Measurements from ENCODE around the gene CALHM5. TPM values are rescaled to one million over a fixed set of nuclear protein-coding genes. Genes with fewer than 3 reads are reported as not detected.

Gene CALHM5
- total and polyA plus RNA-seq, 9 of the 15 experiments (the other 6 are each of a cell fraction or from before 2014, with no cell fraction given) = under 0.01 to 0.05 (median 0.02) TPM; not detected in 2

- TF ChIP-seq RERE (CRISPR knock-in tag; IDR thresholded peaks at IDR 0.05; ENCODE audit: borderline replicate concordance) = no peak
- no peak for TF ChIP-seq SP2 (IDR thresholded peaks at IDR 0.05; ENCODE audit: extremely low read depth, low read depth, low read length, poor library complexity, severe bottlenecking)
- TF ChIP-seq KAT7 (CRISPR knock-in tag; IDR thresholded peaks at IDR 0.05; ENCODE audit: borderline replicate concordance) = no peak
- 0 out of 2 replicates have a peak, but pooled peaks have one; percentile 38 for TF ChIP-seq ZNF766 (CRISPR knock-in tag; conservative IDR thresholded peaks at IDR 0.05)
- TF ChIP-seq FOXJ3 (CRISPR knock-in tag; IDR thresholded peaks at IDR 0.05) = no peak
- no peak for TF ChIP-seq JUNB (CRISPR knock-in tag; conservative IDR thresholded peaks at IDR 0.05)
- no peak for TF ChIP-seq ZBTB1 (CRISPR knock-in tag; IDR thresholded peaks at IDR 0.05; ENCODE audit: borderline replicate concordance, low read depth)
- TF ChIP-seq TCFL5 (CRISPR knock-in tag; conservative IDR thresholded peaks at IDR 0.05) = no peak
- no peak for TF ChIP-seq TFAP4 (CRISPR knock-in tag; IDR thresholded peaks at IDR 0.05; ENCODE audit: borderline replicate concordance)
- TF ChIP-seq TCF3 (CRISPR knock-in tag; IDR thresholded peaks at IDR 0.05) = peak; percentile 60
- 0 out of 4 replicates have a peak, but pooled peaks of 1 of the 2 experiments have one; percentile 29 for TF ChIP-seq MNT (conservative IDR thresholded peaks at IDR 0.05)
- TF ChIP-seq SREBF1 (IDR thresholded peaks at IDR 0.05; ENCODE audit: borderline replicate concordance, low read depth, low read length) = no peak
- no peak for TF ChIP-seq DLX4 (CRISPR knock-in tag; IDR thresholded peaks at IDR 0.05)
- no peak for TF ChIP-seq JUND (IDR thresholded peaks at IDR 0.05; ENCODE audit: borderline replicate concordance, low read depth, low read length)
- peak; percentile 19; the same call in 1 of the 3 replicates for TF ChIP-seq JUND (tag; IDR thresholded peaks at IDR 0.05; ENCODE audit: borderline replicate concordance, low read depth, low read length)
- TF ChIP-seq NCOR1 (IDR thresholded peaks at IDR 0.05) = no peak; the same call in 1 of the 2 replicates
- TF ChIP-seq ZNF785 (CRISPR knock-in tag; IDR thresholded peaks at IDR 0.05) = no peak
- TF ChIP-seq PCBP2 (IDR thresholded peaks at IDR 0.05; ENCODE audit: low read depth, low read length, poor library complexity, severe bottlenecking) = no peak
- no peak for TF ChIP-seq BDP1 (IDR thresholded peaks at IDR 0.05; ENCODE audit: insufficient read depth, insufficient read length)
These were observed 43.1 kb upstream of the CALHM5 start (continued) for GRCh38 chr6:116468293-116468692.
